ENCODE measurements around the gene SPC25.

The SPC25 gene

DNA sequence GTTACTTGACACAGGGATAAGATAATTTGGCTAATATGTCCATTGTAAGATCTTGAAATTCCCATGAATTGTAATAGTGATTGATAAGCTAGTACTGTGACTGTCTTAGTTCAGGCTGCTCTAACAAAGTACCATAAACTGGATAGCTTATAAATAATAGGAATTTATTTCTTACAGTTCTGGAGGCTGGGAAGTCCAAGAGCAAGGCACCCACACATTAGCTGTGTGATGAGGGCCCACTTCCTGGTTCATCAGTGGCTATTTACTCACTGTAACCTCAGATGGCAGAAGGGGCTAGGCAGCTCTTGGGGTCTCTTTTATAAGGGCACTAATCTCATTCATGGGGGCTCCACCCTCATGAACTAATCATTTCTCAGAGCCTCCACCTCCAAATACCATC lies 59.3 kb downstream of the SPC25 start:
- no peak for TF ChIP-seq CTCF (IDR thresholded peaks at IDR 0.05; ENCODE audit: control insufficient read depth, insufficient read depth, low read depth, low read length, missing control alignments)
- H3K4me3 ChIP-seq (ENCODE audit: control insufficient read depth, low read depth, low read length), result no peak overlapping the region
- DNase-seq (ENCODE audit: low read depth), result no peak

DNA sequence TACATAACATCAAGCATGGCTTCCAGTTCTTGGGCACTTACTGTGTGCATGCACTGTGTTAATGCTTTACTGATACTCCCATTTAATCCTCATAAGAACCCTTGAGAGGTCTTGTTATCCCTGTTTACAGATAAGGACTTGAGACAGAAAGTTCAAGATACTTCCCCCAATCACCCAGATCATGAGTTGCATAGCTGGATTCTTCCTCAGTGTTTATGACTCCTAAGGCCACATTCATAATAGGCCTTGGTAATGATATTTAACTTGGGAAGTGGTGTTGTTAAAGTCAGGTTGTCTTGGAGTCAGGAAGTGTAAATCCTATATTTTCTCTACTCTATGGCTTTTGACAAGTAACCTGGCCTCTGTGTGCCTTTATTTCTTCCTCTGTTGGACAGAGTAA lies 65.1 kb downstream of the SPC25 start:
- H3K4me3 ChIP-seq (ENCODE audit: control insufficient read depth, low read depth, low read length), result no peak overlapping the region
- no peak for DNase-seq (ENCODE audit: low read depth)
- TF ChIP-seq CTCF (IDR thresholded peaks at IDR 0.05; ENCODE audit: control insufficient read depth, insufficient read depth, low read depth, low read length, missing control alignments), result no peak

GRCh38 chr2:168821992-168822391 lies 68.2 kb downstream of the SPC25 start:
- H3K4me3 ChIP-seq (ENCODE audit: control insufficient read depth, low read depth, low read length), result no peak overlapping the region
- DNase-seq (ENCODE audit: low read depth), result no peak
- TF ChIP-seq CTCF (IDR thresholded peaks at IDR 0.05; ENCODE audit: control insufficient read depth, insufficient read depth, low read depth, low read length, missing control alignments), result no peak

- no peak overlapping the region for H3K4me3 ChIP-seq (ENCODE audit: control insufficient read depth, low read depth, low read length)
- no peak for DNase-seq (ENCODE audit: low read depth)
- TF ChIP-seq CTCF (IDR thresholded peaks at IDR 0.05; ENCODE audit: control insufficient read depth, insufficient read depth, low read depth, low read length, missing control alignments), result no peak
Observed at GRCh38 chr2:168821577-168821976, 68.7 kb downstream of the SPC25 start.
